ENCODE results near the gene VGLL4.
"Not testable (repeated sequence)": the region's sequence is repeated elsewhere in the genome, so short reads cannot be mapped to it uniquely, and the experiment has no call there.

VGLL4 gene

GRCh38 chr3:11604139-11604892, 39.4 kb downstream of the VGLL4 start:
- DNase-seq, result no peak

- DNase-seq, result no peak
These were observed 40.1 kb downstream of the VGLL4 start for GRCh38 chr3:11603628-11604027.

- DNase-seq, result no peak
These were observed 40.7 kb downstream of the VGLL4 start for GRCh38 chr3:11602886-11603527.

DNA sequence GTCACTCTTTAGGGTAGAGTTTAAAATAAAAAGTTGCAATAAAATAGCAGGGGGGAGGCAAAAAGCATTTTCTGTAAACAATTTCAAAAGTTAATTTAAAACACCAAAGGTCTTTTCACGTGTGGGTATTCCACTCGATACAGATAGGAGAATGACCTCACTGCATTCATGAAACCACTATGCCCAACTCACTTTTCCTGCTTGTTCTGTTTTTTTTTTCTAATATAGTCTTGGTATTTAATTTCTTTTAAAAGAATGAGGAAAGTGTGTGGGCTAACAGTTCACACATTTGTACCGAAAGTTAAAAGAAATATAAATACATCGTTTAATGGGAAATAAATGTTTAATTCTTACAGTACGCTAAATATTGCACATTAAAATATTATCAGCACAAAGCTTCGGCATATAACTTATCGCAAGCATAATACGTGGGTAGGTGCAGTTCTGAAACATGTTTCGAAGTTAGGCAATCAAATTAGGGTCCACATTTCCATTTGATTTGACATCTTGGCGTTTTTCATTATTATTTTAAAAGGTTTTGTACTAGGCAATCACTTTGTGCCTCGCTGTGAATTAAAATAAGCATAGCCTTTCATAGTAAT, 41.4 kb downstream of the VGLL4 start:
- DNase-seq, result no peak

- no peak for DNase-seq
These were observed 42.1 kb downstream of the VGLL4 start for GRCh38 chr3:11601446-11602238.

GRCh38 chr3:11600501-11601282, 43.0 kb downstream of the VGLL4 start:
- DNase-seq, result no peak

DNA sequence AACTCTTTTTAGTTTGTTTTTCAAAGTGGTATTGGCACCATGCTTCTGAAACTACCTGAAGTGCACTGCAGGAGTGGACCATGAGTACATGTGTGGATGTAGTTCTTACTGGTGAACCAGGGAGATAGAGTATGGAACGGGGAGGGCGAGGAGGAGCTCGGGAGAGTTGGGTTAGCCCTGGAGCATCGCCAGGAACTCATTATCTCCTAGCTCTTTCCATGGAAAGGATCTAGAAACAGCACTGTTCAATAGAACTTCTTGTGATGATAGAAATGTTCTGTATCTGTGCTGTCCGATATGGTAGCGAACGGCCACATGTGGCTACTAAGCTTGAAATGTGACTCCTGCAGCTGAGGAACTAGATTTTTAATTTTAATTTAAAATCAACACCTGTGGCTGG, 47.3 kb downstream of the VGLL4 start:
- no peak for DNase-seq

DNA sequence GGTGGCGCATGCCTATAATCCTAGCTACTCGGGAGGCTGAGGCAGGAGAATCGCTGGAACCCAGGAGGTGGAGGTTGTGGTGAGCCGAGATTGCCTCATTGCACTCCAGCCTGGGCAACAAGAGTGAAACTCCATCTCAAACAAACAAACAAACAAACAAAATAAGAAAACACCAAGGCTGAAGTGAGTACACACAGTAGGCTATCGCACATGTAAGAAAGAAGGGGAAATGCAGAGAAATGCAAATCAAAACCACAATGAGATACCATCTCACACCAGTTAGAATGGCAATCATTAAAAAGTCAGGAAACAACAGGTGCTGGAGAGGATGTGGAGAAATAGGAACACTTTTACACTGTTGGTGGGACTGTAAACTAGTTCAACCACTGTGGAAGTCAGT, 48.7 kb downstream of the VGLL4 start:
- DNase-seq, result not testable (repeated sequence)

DNA sequence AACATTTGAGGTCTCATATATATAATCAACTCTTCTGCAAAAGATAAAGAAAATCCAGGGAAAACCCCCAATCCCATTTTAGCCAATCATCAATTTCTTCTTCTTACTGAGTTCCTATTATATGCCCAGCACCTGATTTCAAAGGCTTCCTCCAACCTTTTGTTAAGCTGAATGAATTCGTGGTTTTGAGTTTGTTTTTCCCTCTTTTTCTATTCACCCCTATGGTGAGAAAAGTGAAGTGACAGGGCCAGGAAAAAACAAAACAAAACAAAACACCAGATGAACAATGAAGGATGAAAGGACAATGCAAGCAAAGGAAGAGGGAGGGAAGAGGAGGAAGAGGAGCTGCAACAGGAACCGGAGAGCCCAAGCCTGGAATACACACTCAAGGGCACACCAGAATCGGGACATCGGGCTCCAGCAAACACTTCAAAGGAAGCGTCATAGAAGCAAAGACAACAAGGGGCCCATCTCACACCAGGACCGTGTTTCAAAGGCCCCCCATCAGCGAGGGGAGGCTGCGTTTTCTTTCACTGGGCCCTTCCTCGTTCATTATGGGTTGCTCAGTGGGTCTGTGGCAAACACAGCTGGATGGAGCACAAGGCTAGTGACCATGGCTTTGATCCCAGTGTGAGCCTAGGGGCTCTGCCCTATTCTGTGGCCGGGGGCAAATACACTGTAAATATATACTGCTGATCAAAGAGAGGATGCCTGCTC, 50.2 kb downstream of the VGLL4 start:
- no peak for DNase-seq

- DNase-seq, result no peak
These were observed 51.0 kb downstream of the VGLL4 start for GRCh38 chr3:11592445-11593298.

- DNase-seq, result no peak
These were observed 52.1 kb downstream of the VGLL4 start for GRCh38 chr3:11591391-11592282.

- no peak for DNase-seq
These were observed 52.7 kb downstream of the VGLL4 start for GRCh38 chr3:11591002-11591355.

DNA sequence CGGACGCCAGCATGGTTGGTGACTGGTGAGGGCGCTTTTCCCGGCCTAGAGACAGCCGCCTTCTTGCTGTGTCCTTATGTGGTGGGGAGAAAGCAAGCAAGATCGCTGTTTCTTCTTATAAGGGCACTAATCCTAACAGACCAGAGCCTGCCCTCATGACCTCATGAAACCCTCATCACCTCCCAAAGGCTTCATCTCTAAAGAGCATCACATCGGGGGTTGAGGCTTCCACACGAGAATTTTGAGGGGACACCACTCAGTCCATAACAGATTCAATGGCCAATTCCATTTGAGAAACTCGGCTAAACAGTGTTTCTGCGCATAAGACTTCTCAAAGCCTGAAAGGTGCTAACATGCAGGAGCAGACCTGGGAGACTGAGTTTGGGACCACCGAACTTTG, 54.0 kb downstream of the VGLL4 start:
- no peak for DNase-seq

GRCh38 chr3:11588755-11589154, 55.0 kb downstream of the VGLL4 start:
- DNase-seq, result no peak

DNA sequence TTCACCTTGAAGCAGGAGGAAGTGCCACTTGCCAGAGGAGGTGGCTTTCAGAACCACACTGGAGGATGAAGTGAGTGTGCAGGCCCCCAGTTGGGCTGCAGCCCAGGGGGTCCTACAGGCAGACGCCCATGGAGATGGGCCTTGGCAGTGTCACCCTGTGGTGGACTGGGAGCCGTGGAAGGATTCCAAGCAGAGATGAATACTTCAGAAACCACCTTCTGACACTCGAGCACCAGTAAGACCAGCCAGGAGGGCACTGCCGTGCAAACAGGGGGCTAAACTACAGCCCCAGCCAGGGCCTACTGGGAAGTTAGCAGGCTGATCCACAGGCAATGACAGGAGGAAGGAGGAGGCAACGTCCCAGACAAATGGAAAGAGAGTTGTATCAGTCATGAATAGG, 55.4 kb downstream of the VGLL4 start:
- no peak for DNase-seq

DNA sequence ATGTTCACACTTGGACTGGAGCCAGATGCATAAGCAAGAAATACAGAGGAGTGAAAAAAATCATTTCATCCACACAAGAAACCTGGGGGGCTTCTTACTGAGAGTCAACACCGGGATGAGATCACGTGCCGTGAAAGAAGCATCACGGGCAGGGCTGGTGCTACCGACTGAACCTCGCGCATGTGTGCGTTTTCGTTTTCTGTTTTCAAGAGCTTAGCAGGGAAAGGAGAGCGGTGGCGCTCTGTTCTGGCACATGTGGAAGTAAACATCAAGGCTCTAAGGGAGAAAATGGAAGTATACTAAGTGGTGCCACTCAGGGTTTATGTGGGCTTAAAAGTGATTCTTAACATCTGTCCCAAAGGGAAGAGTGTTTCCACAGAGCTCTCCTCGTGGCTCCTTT, 55.9 kb downstream of the VGLL4 start:
- DNase-seq, result no peak

- DNase-seq, result no peak
These were observed 59.1 kb downstream of the VGLL4 start for GRCh38 chr3:11584570-11584969.

- no peak for DNase-seq
These were observed 60.1 kb downstream of the VGLL4 start for GRCh38 chr3:11583638-11584046.

- DNase-seq, result no peak
These were observed 60.5 kb downstream of the VGLL4 start for GRCh38 chr3:11583235-11583634.

All from SIG-M5 (cell line).